ENCODE data around the gene NOP53.

DNA sequence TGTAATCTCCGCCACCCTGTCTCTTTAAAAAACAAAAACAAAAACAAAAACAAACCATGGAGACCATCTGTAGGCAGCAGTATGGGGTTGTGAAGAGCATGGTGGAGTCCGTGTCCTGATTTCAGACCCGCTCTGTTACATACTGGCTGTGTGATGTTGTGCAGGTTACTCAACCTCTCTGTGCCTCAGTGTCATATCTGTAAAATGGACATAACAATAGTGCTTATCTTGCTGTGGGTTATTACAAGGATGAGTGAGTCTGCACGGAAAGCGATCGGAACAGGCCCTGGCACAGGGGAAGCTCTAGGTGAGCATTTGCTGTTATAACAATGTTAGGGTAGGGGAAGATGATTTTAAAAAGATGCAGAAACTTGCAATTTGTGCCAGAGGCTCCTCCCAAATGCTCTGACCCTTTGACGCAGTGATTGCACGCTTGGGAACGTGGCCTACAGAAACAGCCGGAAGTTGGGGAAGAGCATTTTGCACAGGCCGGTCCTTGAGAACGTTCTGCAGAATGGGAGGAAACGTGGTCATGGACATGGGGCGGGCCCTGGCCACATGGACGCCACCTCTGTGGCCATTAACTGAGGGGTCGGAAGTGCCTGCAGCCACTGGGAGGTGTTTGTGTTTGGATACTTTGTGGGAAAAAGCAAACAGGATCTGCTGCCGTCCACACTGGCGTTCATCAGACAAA, 17.4 kb downstream of the NOP53 start:
- TF ChIP-seq POLR2AphosphoS5 (IDR thresholded peaks at IDR 0.05; ENCODE audit: low read depth, low read length) = no peak
- TF ChIP-seq TAF1 (IDR thresholded peaks at IDR 0.05; ENCODE audit: borderline replicate concordance, low read depth, low read length) = no peak
- no peak for TF ChIP-seq POLR2A (IDR thresholded peaks at IDR 0.05; ENCODE audit: low read depth, low read length)
